OCI-LY3 (cell line): ENCODE results near the gene ST8SIA5.

Experiments
- CTCF ChIP-seq: fragments of 200-600, 300-600 bp; sonication (generic); IDR thresholded peaks from 2 replicates; pipeline ENCODE4 v1.5.1; 2014; ENCODE audit warnings: antibody characterized with exemption, low read length, low read depth
- EZH2phosphoT487 ChIP-seq: fragments of 200-600 bp; shearing (Covaris generic); IDR thresholded peaks from 2 replicates; pipeline ENCODE4 v1.6.1; 2018; ENCODE audit warnings: antibody characterized with exemption, mixed run types, low read depth

- TF ChIP-seq CTCF = no peak
- TF ChIP-seq EZH2phosphoT487 = no peak
Observed at GRCh38 chr18:46693996-46694395, 62.9 kb downstream of the ST8SIA5 start.
